RWPE2 (cell line): ENCODE measurements around the gene SMC1B.

ENCODE experiments used
- ATAC-seq: fragments of 200-7000 bp; cut with Tn5 transposase; 3 replicates; pipeline ENCODE4 v1.9.1; 2021; ENCODE audit warnings: low read depth
- DNase-seq: peaks from one replicate; pipeline ENCODE4 v3.0.0-alpha.2; 2020; ENCODE audit warnings: low spot score
- H3K27ac ChIP-seq: fragments of 450-650 bp; 2 replicates; pipeline ENCODE4 v1.5.1; 2017; ENCODE audit warnings: mild to moderate bottlenecking; ENCODE audit not compliant: poor library complexity, severe bottlenecking
- H3K27me3 ChIP-seq: fragments of 250-450 bp; sonication (Bioruptor Pico); 2 replicates; pipeline ENCODE4 v1.5.1; 2021; ENCODE audit warnings: mild to moderate bottlenecking, moderate library complexity; ENCODE audit not compliant: insufficient read depth, poor library complexity, severe bottlenecking
- H3K36me3 ChIP-seq: fragments of 250-450 bp; sonication (Bioruptor Pico); 2 replicates; pipeline ENCODE4 v1.5.1; 2020; ENCODE audit warnings: low read depth, mild to moderate bottlenecking, moderate library complexity
- H3K4me1 ChIP-seq: fragments of 250-450 bp; sonication (Bioruptor Pico); 2 replicates; pipeline ENCODE4 v1.5.1; 2021; ENCODE audit warnings: mild to moderate bottlenecking, moderate library complexity; ENCODE audit not compliant: insufficient read depth, poor library complexity, severe bottlenecking
- H3K4me3 ChIP-seq: fragments of 250-450 bp; sonication (Bioruptor Pico); 2 replicates; pipeline ENCODE4 v1.5.1; 2021; ENCODE audit warnings: mild to moderate bottlenecking, moderate library complexity; ENCODE audit not compliant: severe bottlenecking
- H3K9me3 ChIP-seq: fragments of 250-450 bp; sonication (Bioruptor Pico); 2 replicates; pipeline ENCODE4 v1.5.1; 2021; ENCODE audit warnings: mild to moderate bottlenecking, moderate library complexity; ENCODE audit not compliant: severe bottlenecking
- CTCF ChIP-seq: fragments of 450-650 bp; IDR thresholded peaks from one replicate; pipeline ENCODE4 v1.5.1; 2017; ENCODE audit warnings: mild to moderate bottlenecking, moderate library complexity; ENCODE audit not compliant: poor library complexity, severe bottlenecking

The SMC1B gene

GRCh38 chr22:45420011-45420410 lies 6.6 kb upstream of the SMC1B start:
- Histone ChIP-seq H3K27ac (no peak overlapping the region), H3K4me3 (no peak overlapping the region), H3K36me3 (no peaks in the 10 kb centered on the region), H3K27me3 (no peaks in the 10 kb centered on the region), H3K9me3 (no peaks in the 10 kb centered on the region), H3K4me1 (no peaks in the 10 kb centered on the region)
- no peak for ATAC-seq
- TF ChIP-seq CTCF, result no peak
- DNase-seq, result no peak

- peaks cover 3% of the 10 kb centered on the region for H3K4me1 ChIP-seq
- no peak for DNase-seq
- no peak for ATAC-seq
- no peak overlapping the region for H3K4me3 ChIP-seq
- no peaks in the 10 kb centered on the region for H3K36me3 ChIP-seq
- no peak overlapping the region for H3K27ac ChIP-seq
- no peaks in the 10 kb centered on the region for H3K27me3 ChIP-seq
- TF ChIP-seq CTCF, result no peak
- H3K9me3 ChIP-seq, result no peaks in the 10 kb centered on the region
Observed at GRCh38 chr22:45418770-45419138, 5.4 kb upstream of the SMC1B start.

GRCh38 chr22:45418056-45418769 lies 4.8 kb upstream of the SMC1B start:
- Histone ChIP-seq H3K9me3 (no peaks in the 10 kb centered on the region), H3K36me3 (no peaks in the 10 kb centered on the region), H3K27ac (no peak overlapping the region), H3K27me3 (no peaks in the 10 kb centered on the region), H3K4me1 (peaks cover 5% of the 10 kb centered on the region), H3K4me3 (no peak overlapping the region)
- DNase-seq (no peak), ATAC-seq (no peak)
- no peak for TF ChIP-seq CTCF

GRCh38 chr22:45413013-45413367 lies 409 bp downstream of the SMC1B start:
- peak overlapping the region; percentile 32 for H3K4me3 ChIP-seq
- no peaks in the 10 kb centered on the region for H3K27me3 ChIP-seq
- no peak for ATAC-seq
- H3K27ac ChIP-seq, result no peak overlapping the region
- H3K4me1 ChIP-seq, result peaks cover 5% of the 10 kb centered on the region
- DNase-seq, result no peak
- TF ChIP-seq CTCF, result no peak
- no peaks in the 10 kb centered on the region for H3K36me3 ChIP-seq
- no peaks in the 10 kb centered on the region for H3K9me3 ChIP-seq

- Histone ChIP-seq H3K27ac (no peak overlapping the region), H3K27me3 (no peaks in the 10 kb centered on the region), H3K4me3 (no peak overlapping the region), H3K36me3 (no peaks in the 10 kb centered on the region), H3K9me3 (no peaks in the 10 kb centered on the region), H3K4me1 (no peaks in the 10 kb centered on the region)
- no peak for DNase-seq
- no peak for ATAC-seq
- no peak for TF ChIP-seq CTCF
Observed at GRCh38 chr22:45407793-45408192, 5.6 kb downstream of the SMC1B start.
